SH-SY5Y (cell line): Measurements from ENCODE around the gene MRPL16.

Source experiments
- GATA2 ChIP-seq: IDR thresholded peaks from 2 replicates; pipeline ENCODE4 v1.6.1; 2011; ENCODE audit warnings: mild to moderate bottlenecking, low read depth, low read length
- GATA3 ChIP-seq: IDR thresholded peaks from 2 replicates; pipeline ENCODE4 v1.6.1; 2011; ENCODE audit warnings: low read depth, mild to moderate bottlenecking, low read length, moderate library complexity

DNA sequence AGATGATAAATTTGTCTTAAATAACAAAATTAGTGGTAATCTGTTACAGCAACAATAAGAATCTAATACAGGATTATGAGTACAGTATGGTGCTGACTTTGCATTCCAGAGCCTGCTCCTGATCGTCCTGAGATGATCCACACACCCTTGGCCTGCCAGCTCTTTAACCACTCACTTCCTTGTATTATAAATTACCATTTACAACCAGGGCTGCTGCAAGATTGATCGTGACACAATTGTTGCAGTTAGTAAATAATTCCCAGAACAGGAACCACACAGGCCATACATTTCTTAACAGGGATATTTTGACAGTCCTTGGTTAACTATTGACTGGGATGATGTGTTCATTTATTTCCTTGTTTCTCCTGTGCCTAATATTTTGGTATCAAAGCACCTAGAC lies 38.6 kb upstream of the MRPL16 start:
- TF ChIP-seq GATA2 (no peak), GATA3 (no peak)
